Measurements from ENCODE around the gene GALT.

DNA sequence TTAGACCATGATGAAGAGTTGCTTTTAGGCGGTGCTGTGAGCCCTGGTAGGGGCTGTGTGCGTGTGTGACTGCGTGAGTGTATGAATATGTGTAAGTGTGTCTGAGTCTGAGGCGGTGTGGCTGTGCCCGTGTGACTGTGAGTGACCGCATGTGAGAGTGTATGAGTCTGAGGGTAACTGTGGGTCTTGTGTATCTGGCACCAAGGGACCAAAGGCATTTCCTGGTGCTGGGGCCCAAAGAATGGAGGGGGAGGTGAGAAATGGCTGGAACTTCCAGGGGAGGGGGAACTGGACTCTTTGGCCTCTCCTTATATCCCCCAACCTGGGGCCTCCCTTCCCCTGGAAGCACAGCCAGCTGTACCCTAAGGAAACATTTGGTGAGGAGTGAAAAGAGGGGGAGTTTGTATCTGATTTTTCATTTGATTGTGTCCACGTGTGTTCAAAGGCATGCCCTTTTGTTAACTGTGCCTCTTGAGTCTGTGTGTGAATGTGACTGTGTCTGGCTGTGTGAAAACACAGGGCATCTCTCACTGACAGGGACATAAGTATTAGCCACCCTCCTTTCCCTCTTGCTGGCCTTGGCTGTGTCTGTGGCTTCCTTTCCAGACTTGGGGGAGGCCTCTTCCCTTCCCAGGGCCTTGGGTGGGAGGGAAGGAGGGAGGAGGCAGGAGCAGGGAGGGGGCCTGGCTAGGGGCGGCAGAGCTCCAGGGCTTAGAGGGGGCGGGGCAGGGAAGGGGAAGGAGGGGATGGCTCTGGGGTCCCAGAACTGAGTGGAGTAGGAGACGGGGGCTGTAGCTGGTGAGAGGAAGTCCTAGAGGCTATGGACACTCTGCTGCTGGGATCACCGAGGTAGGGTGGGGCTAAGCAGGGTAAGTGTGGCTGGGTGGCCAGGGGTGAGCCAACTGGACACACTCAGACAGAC lies 6.9 kb downstream of the GALT start:
- no peak for TF ChIP-seq CTCF (IDR thresholded peaks at IDR 0.05; ENCODE audit: borderline replicate concordance, extremely low read depth, low read length, poor library complexity, severe bottlenecking)
- no peak for TF ChIP-seq EZH2 (IDR thresholded peaks at IDR 0.05; ENCODE audit: borderline replicate concordance, low read depth, low read length, severe bottlenecking)

Data from DND-41 (cell line).